KOPT-K1 (cell line): Measurements from ENCODE around the gene SRSF3.
A peak's percentile ranks its signal among the peaks of the same experiment; 100 is the strongest.

ENCODE experiments used
- H3K27ac ChIP-seq: fragments of 200-600 bp; sonication (generic); 2 replicates; pipeline ENCODE4 v1.5.1; 2016; ENCODE audit warnings: antibody characterized with exemption, mild to moderate bottlenecking, low read depth, low read length; ENCODE audit not compliant: poor library complexity, severe bottlenecking
- H3K36me3 ChIP-seq: fragments of 200-600 bp; sonication (generic); 2 replicates; pipeline ENCODE4 v1.5.1; 2017; ENCODE audit warnings: antibody characterized with exemption, mild to moderate bottlenecking, low read length, moderate library complexity; ENCODE audit not compliant: insufficient read depth
- H3K9me3 ChIP-seq: fragments of 200-600 bp; sonication (generic); 2 replicates; pipeline ENCODE4 v1.5.1; 2017; ENCODE audit warnings: antibody characterized with exemption, low read length, mild to moderate bottlenecking; ENCODE audit not compliant: insufficient read depth, poor library complexity, severe bottlenecking

SRSF3 gene

DNA sequence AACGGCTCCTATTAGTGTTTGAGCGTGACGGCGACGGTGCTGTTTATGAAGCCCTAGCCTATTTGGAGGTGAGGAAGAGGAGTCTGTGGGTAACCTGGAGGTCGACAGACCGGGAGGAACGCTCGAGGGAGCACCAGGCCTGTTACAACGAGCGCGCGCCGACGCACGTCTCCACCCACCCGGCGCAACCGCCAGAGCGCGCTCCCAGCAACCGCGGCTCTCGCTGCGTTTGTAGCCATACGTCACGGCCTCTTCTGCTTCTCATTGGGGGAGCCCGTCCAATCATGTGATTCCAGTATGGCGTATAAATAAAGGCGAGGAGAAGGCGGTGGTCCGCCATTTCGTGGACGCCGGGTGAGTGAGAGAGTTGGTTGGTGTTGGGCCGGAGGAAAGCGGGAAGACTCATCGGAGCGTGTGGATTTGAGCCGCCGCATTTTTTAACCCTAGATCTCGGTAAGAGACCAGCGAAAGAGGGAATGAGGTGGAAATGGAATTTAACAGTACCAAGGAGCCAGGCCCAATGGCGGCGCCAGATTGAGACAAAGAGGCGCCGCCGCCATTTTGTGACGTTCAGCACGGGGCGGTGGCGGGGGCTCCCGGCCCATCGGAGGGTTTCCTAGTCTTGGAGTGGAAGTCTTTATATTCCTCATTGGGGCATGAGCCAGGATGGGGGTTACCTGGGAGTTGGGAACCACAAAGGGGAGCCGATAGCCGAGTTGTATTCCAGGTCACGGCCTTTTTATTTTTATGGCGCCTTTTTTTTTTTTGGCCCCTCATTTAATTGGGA, at the start of gene SRSF3:
TSS of gene SRSF3 (plus strand) at position 334 of the 787 bp plus-strand sequence. CDS start 2,401 bp downstream, outside the sequence.
- H3K27ac ChIP-seq: peak within 1 kb of the TSS; percentile 100
- peaks cover 47% of the 10 kb centered on the region for H3K36me3 ChIP-seq

DNA sequence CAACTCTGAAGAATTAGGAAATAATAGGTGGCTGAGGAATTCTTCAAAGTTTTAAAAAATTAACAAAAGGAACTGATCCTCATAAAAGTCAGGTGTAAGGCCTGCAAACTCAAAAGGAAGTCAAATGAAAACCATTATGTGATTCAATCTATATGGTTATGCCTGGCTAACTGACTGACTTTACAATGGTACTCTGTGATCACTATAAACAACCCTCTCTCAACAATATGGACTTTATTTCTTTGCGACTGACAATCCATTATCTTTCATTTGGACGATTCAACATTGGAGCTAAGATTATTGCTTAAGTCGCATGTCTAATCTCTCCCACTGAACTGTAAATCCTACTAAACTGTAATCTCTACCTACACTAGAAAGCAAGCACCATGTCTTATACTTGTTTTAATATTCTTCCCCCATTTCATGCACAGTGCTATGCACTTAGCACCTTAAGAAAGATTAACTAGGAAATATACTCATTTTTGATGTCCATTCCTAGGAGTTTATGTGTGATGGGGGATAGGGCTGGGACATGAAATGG, 48.3 kb upstream of the SRSF3 start:
- H3K9me3 ChIP-seq: no peaks in the 10 kb centered on the region
- peaks cover 17% of the 10 kb centered on the region for H3K36me3 ChIP-seq
- peak overlapping the region; percentile 91 for H3K27ac ChIP-seq

More for the DNA sequence above, at the start of gene SRSF3:
- H3K9me3 ChIP-seq: no peaks in the 10 kb centered on the region

DNA sequence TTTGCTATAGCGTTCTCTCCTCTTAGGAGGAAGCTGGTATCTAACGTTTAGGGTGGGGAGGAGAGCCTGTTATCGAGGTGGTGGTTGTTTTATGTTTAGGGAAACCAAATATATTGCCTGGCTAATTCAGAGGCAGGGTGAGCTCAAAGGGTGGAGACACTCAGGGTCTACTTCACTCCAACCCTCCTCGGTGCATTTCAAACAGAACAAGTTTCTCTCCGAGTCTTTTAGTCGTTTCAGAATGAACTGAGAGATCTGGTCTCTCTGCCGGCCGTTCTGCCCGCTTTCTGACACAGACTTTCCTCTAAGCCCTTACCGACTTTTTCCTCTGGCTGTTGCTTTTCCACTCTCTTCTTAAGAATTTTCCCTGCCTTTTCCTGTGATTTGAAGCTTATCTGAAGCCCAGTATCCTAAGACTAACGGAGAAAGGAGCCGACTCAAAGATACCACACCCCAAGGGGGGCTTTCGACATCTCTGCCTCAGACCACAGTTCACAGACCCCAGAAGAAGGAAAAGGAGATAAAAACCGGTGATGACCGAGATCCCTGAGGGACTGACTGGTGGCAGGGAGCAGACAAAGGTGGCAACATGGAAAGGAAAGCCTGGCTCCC, 47.7 kb upstream of the SRSF3 start:
- peaks cover 12% of the 10 kb centered on the region for H3K36me3 ChIP-seq
- H3K27ac ChIP-seq: peak overlapping the region; percentile 91
- H3K9me3 ChIP-seq: no peaks in the 10 kb centered on the region

DNA sequence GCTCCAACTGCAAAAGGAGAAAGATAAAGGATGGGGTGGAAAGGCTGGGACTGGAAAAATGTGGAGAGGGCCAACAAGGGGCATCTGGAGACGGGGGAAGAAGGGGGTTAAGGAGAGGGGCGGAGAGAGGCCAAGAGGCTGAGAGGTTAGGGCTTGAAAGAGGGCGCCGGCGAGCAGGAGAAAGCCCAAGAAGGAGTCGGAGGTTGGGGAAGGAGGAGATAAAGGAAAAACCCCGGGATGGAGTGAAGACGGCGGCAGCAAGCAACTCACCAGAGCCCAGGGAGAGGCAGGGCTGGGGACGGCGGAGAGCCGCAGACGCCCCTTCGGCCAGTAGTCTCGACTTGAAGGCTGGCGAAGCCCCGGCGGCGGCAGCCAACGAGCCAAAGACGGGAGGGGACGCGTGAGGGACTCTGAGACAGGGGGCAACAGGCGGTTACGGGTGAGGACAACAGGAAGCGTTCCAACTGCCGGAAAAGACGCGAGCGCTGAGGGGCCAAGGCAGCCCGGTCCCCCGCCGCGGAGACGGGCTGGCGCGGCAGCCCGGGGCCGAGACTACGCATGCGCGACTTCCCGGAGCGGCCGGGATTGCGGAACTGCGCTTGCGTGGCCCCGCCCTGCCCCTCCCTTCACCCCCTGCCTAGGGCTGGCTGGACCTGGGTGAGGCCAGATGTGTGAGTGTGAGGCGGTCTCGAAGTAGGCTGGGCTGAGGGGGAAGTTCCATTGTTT, 47.1 kb upstream of the SRSF3 start, which contains the start of gene STK38:
TSS of gene STK38 (minus strand) at position 560 of the 726 bp plus-strand sequence. CDS start 7,277 bp downstream, outside the sequence.
- H3K27ac ChIP-seq: peak within 1 kb of the TSS; percentile 91
- H3K9me3 ChIP-seq: no peaks in the 10 kb centered on the region
- peaks cover 6% of the 10 kb centered on the region; the same call in 1 of the 2 replicates for H3K36me3 ChIP-seq

DNA sequence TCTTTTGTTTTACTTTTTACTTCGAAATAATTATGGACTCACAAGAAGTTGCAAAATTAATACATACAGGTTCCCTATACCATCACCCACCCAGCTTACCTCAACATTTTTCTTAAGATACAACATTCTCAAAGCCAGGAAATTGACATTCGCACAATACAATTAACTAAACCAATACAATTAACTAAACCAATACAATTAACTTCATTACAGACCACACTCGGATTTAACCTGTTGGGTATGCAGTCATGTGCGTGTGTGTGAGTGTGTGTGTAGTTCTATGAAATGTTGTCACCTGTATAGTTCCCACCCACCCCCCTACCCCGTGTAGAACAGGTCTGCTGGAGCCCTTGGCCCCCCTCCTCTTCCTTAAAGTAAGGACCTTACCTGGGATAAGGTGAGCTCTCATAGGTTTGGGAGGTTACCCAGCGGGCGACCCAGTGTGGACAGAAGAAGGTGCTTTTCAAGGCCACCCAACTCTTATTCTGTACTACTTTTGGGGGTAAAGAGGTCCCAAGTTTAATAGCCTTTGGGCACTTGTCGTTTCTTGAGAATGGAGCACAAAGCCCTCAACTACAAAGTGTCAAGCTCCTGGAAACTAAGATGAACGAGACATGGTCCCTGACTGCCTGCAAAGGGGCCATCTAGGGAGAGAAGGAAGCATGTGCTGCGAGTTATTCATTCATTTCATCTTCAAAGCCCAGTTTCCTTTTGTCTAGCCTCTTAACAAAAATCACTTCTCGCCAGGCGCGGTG, 46.3 kb upstream of the SRSF3 start:
- Histone ChIP-seq H3K9me3 (no peaks in the 10 kb centered on the region), H3K27ac (peak overlapping the region; percentile 91), H3K36me3 (peaks cover 6% of the 10 kb centered on the region; the same call in 1 of the 2 replicates)

DNA sequence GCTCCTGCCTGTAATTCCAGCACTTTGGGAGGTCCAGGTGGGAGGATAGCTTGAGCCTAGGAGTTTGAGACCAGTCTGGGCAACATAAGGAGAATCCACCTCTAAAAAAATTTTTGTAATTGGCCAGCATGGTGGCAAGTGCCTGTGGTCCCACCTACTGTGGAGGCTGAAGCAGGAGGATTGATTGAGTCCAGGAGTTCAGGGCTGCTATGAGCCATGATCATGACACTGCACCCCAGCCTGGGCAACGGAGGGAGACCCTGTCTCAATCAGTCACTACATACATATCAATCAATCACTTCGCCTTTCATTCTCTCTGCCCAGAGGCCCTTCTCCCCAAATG, 45.8 kb upstream of the SRSF3 start:
- Histone ChIP-seq H3K9me3 (no peaks in the 10 kb centered on the region), H3K27ac (peak overlapping the region; percentile 91), H3K36me3 (peaks cover 4% of the 10 kb centered on the region; the same call in 1 of the 2 replicates)

DNA sequence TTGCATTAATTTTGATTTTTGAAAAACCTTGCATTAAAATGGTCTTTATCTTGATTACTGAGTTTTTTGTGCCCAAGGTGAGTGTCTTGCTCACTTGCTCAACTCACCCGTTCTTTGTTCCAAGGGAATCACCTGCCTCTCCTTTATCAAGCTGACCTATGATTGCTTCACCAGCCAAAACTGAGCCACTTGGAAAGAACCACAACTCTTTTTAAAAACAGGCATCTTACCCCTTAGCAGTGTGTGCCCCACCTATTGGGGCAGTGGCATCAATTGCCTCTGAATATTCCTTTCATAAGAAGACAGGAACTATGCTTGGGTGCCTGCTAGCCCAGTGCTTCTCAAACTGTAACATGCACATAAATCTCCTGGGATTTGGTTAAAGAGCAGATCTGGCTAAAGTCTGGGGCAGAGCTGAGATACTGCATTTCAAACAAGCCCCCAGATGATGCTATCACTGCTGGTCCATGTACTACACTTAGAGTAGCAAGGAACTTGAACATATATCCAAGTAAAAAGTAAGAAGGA, 43.6 kb upstream of the SRSF3 start:
- Histone ChIP-seq H3K9me3 (no peaks in the 10 kb centered on the region), H3K36me3 (no peaks in the 10 kb centered on the region), H3K27ac (no peak overlapping the region)

DNA sequence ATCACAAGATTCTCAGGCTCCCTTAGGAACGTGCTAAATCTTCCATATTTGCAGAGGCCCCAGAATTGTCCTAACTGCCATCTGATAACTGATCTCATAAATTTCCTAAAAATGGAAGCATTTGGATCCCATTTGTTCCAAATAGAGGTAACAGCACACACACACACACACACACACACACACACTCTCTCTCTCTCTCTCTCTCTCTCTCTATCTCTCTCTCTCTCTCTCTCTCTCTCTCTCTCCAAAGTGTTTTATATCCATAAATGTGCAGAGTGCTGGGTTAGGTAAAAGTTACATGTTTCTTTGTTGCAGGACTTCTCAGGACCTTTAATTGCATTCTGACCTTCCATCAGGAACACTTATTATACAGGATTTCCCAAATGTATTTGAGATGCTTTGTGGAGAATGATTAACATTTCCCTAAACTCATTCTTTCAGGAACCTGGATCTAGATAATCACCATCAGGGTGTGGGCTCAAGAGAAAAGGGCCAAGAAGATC, 38.4 kb upstream of the SRSF3 start:
- H3K36me3 ChIP-seq: no peaks in the 10 kb centered on the region
- H3K27ac ChIP-seq: no peak overlapping the region
- no peaks in the 10 kb centered on the region for H3K9me3 ChIP-seq

DNA sequence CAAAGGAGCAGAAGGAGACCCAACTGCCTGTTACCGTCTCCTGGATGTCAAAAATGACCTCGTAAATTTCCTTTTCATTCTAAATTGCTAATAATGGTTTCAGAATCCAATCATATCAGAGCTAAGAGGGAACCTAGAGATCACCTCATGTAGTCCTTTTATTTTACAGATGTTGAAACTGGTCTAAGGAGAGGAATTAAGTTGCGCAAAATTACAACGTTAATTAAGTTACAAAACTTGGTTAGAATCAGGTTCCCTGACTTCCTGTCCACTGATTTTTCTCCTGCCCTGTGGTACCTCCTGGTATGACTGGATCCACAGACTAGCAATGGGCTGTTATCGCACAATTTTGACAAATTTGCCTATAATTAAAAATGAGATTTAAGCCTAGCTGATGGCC, 37.9 kb upstream of the SRSF3 start:
- no peaks in the 10 kb centered on the region for H3K36me3 ChIP-seq
- H3K9me3 ChIP-seq: no peaks in the 10 kb centered on the region
- H3K27ac ChIP-seq: no peak overlapping the region

DNA sequence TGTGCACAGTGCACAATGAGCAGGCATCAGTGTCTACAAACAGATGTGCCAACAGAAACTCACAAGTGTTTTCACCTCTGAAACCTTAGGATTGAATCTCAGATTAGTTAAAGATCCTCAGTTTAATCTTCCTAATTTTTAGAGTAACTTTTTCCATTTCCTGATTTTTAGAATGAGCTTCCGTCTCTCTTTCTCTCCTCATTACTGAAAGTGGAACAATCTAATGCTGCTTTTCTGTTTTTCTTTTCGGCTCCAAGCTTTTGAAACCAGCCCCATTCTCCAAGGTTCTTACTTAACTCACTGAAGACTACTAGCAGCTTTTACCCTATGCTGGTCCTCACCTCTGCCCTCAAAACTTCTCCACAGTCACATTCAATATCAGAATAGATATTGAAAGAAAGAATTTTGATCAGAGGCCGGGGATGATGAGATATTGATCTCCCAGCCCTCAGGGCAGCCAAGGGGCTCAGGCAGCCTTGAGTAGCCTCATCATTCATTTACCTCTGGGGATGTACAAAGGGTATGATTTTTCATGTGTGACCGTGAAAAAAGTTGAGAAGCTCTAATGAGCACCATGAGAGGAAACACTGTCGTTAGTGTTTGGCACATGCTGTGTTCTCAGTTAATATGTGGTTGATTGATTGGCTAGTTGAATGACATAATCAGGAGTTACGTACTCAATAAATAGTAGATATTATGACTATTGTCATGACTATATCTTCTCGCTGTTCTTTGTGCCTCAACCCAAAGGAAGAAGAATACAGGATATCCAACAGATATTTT, 35.0 kb upstream of the SRSF3 start:
- no peaks in the 10 kb centered on the region for H3K9me3 ChIP-seq
- no peak overlapping the region for H3K27ac ChIP-seq
- no peaks in the 10 kb centered on the region for H3K36me3 ChIP-seq

DNA sequence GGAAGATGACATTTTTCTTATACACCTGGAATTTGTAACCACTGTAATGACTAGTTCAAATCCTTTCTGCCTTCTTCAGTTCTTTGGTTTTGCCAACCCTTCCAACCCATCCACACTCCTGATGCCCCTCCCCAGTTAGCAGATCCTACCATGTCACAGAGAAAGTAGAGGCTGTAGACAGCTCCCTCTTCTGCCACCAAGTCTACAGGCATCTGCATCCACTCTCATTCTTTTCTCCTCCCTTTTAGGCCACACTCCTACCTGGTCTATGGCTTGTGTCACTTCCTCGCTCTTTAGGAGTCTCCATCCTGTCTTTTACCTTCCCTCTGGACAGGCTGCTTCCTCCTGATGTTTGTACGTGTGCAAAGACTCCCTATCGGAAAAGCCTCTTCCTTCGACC, 33.3 kb upstream of the SRSF3 start:
- H3K9me3 ChIP-seq: no peaks in the 10 kb centered on the region
- no peaks in the 10 kb centered on the region for H3K36me3 ChIP-seq
- H3K27ac ChIP-seq: no peak overlapping the region

DNA sequence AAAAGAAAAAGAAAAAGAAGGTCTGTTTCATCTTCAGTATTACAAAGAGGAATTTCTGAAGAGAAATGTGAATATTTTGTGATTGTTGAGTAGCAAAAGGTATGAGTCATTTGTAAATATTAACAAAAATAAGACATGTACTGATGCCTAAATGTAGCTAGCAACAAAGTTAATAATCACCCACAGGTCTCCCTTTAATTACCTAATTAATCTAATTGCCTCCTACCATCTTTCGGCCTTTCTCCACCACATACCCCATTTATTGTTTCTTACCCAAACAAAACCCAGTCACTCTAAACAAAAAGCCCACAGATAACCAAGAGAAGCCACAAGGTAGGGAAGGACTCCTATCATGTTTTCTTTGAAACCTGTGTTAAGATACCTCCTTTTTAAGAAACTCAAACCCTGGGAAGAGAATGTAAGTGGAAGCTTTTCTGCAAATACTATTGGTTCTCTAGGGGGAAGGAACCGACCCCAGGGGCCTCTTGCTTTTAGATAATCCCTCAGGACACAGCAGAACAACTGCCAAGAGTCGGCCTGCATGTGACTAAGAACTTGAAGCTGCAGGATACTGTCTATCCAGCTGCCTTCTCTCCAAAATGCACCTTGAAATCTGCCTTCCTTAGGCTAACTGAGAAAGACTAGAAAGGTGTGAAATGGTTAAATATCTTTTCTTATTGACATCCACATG, 30.8 kb upstream of the SRSF3 start:
- Histone ChIP-seq H3K9me3 (no peaks in the 10 kb centered on the region), H3K36me3 (no peaks in the 10 kb centered on the region), H3K27ac (no peak overlapping the region)

DNA sequence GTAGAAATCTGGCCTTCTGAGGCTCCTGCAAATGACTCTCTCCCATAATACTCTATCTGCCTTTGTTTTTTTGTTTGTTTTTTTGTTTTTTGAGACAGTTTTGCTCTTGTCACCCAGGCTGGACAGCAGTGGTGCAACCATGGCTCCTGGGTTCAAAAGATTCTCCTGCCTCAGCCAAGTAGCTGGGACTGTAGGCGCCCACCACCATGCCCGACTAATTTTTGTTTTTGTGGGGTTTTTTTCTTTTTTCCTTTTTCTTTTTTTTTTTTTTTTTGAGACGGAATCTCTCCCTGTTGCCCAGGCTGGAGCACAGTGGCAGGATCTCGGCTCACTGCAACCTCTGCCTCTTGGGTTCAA, 30.3 kb upstream of the SRSF3 start:
- Histone ChIP-seq H3K36me3 (no peaks in the 10 kb centered on the region), H3K9me3 (no peaks in the 10 kb centered on the region), H3K27ac (no peak overlapping the region)
